K562 (cell line): ENCODE measurements around the gene DBNL. TPM values are rescaled to one million over a fixed set of nuclear protein-coding genes. Genes with fewer than 3 reads are reported as not detected.

Source experiments
- ATAC-seq: fragments of 200-7000 bp; cut with Tn5 transposase; 3 replicates; pipeline ENCODE4 v1.9.1; 2020; ENCODE audit warnings: moderate library complexity
- BruUV-seq: library from RNA; stranded (reverse); fragments of 400-500 nt; replicated peaks from 2 replicates; lab custom pipeline; 2021; lab: Mats Ljungman, UMichigan
- CTCF ChIA-PET: fragments of 300-600 bp; formaldehyde crosslinking; extraction: SDS; loops from one replicate; lab custom pipeline; 2021; ENCODE audit warnings: low intra/inter-chr PET ratio; lab: Yijun Ruan, JAX
- POLR2A ChIA-PET: fragments of 300-600, 350-650 bp; sonication (Branson Sonifier 250); formaldehyde crosslinking; extraction: SDS; loops from one replicate; lab custom pipeline; 2021; ENCODE audit warnings: antibody characterized with exemption, inconsistent platforms; lab: Yijun Ruan, JAX
- DNase-seq, 4 experiments: peaks; one replicate each; pipeline versions ENCODE4 v3.0.0 to v3.0.0-alpha.2; 2011 to 2018; ENCODE audit warnings: low spot score in 3 of 4, mixed read lengths in 3 of 4; ENCODE audit errors: extremely low read depth in 1 of 4
- FAIRE-seq: peaks from 2 replicates; lab custom pipeline; 2011; peaks lifted over from hg19 to GRCh38; lab: Jason Lieb, UNC
- H2AFZ ChIP-seq: 2 replicates; pipeline ENCODE4 v1.6.0; 2011; ENCODE audit warnings: low read depth, low read length, control low read depth, inconsistent platforms
- H3K27ac ChIP-seq: fragments of 200-600 bp; 3 replicates; pipeline ENCODE4 v1.8.0; 2011; ENCODE audit warnings: low read depth, mild to moderate bottlenecking, control low read depth, inconsistent platforms, low read length, moderate library complexity, mixed read lengths; ENCODE audit errors: extremely low read depth
- H3K27me3 ChIP-seq, 2 experiments: fragments of 300-600 bp in 1 of 2; 2 replicates in 1 of 2; 3 replicates in 1 of 2; pipeline versions ENCODE4 v1.6.0 to v1.8.0; 2011; ENCODE audit warnings: inconsistent platforms in 2 of 2, low read length in 2 of 2, mild to moderate bottlenecking in 1 of 2, mixed read lengths in 1 of 2, moderate library complexity in 1 of 2; ENCODE audit not compliant: control insufficient read depth in 2 of 2, insufficient read depth in 2 of 2
- H3K36me3 ChIP-seq: fragments of 300-600 bp; 3 replicates; pipeline ENCODE4 v1.8.0; 2011; ENCODE audit warnings: mild to moderate bottlenecking, low read length, inconsistent platforms; ENCODE audit not compliant: control insufficient read depth, insufficient read depth
- H3K4me1 ChIP-seq, 2 experiments: fragments of 200-600 bp in 1 of 2; replicated peaks in 1 of 2; 2 replicates in 1 of 2; 3 replicates in 1 of 2; pipeline versions ENCODE4 v1.5.1 to v1.8.0; 2011; ENCODE audit warnings: inconsistent platforms in 2 of 2, low read length in 2 of 2, mild to moderate bottlenecking in 1 of 2, mixed read lengths in 1 of 2, moderate library complexity in 1 of 2; ENCODE audit not compliant: control insufficient read depth in 2 of 2, insufficient read depth in 2 of 2
- H3K4me2 ChIP-seq: 2 replicates; pipeline ENCODE4 v1.6.1; 2011; ENCODE audit warnings: low read length, control low read depth, inconsistent platforms, mixed read lengths; ENCODE audit not compliant: insufficient read depth
- H3K4me3 ChIP-seq: fragments of 200-600 bp; sonication (generic), shearing (Covaris generic); 2 replicates; pipeline ENCODE4 v1.5.1; 2016; ENCODE audit warnings: control low read depth, inconsistent platforms
- H3K79me2 ChIP-seq: fragments of 200-600 bp; 3 replicates; pipeline ENCODE4 v1.8.0; 2011; ENCODE audit warnings: low read length, inconsistent platforms; ENCODE audit not compliant: control insufficient read depth, insufficient read depth
- H3K9ac ChIP-seq, 2 experiments: 2 replicates each; pipeline versions ENCODE4 v1.6.0 to v1.6.1; 2011; ENCODE audit warnings: low read depth in 2 of 2, low read length in 2 of 2, control low read depth in 1 of 2, inconsistent platforms in 1 of 2, mild to moderate bottlenecking in 1 of 2, mixed read lengths in 1 of 2; ENCODE audit not compliant: insufficient read depth in 1 of 2
- H3K9me1 ChIP-seq: one replicate; pipeline ENCODE4 v1.6.0; 2011; ENCODE audit warnings: inconsistent platforms, mild to moderate bottlenecking, low read length, moderate library complexity; ENCODE audit not compliant: control insufficient read depth, insufficient read depth
- H3K9me3 ChIP-seq: replicated peaks from 2 replicates; pipeline ENCODE4 v1.5.1; 2011; ENCODE audit warnings: low read depth, low read length, inconsistent platforms; ENCODE audit not compliant: control insufficient read depth, insufficient read depth
- H4K20me1 ChIP-seq: replicated peaks from 2 replicates; pipeline ENCODE4 v1.6.1; 2011; ENCODE audit warnings: low read length, inconsistent platforms, mixed read lengths; ENCODE audit not compliant: control insufficient read depth, insufficient read depth
- CSDE1 ChIP-seq, 2 experiments: fragments of 450-650 bp; IDR thresholded peaks; 2 replicates each; pipeline ENCODE4 v1.6.1; 2016; ENCODE audit warnings: mild to moderate bottlenecking in 1 of 2
- FOXK1 ChIP-seq: sonication (generic); formaldehyde crosslinking; IDR thresholded peaks from 2 replicates; pipeline ENCODE4 v1.8.0; 2022; ENCODE audit warnings: missing genetic modification reagents, mild to moderate bottlenecking, borderline replicate concordance
- ILK ChIP-seq: fragments of 450-650 bp; IDR thresholded peaks from 2 replicates; pipeline ENCODE4 v1.6.1; 2016; ENCODE audit warnings: missing genetic modification characterization, low read depth, mild to moderate bottlenecking, missing compliant biosample characterization, moderate library complexity, borderline replicate concordance
- MEF2D ChIP-seq: conservative IDR thresholded peaks from 2 replicates; pipeline ENCODE4 v1.6.1; 2016; ENCODE audit warnings: low read depth, missing genetic modification characterization, missing compliant biosample characterization
- RCOR1 ChIP-seq, 2 experiments: IDR thresholded peaks; 2 replicates each; pipeline ENCODE4 v1.6.1; 2012; ENCODE audit warnings: low read depth in 2 of 2, low read length in 2 of 2, borderline replicate concordance in 1 of 2, improper control_type of control experiment in 1 of 2
- SMARCB1 ChIP-seq: IDR thresholded peaks from 2 replicates; pipeline ENCODE4 v1.6.1; 2011; ENCODE audit warnings: improper control_type of control experiment, low read depth; ENCODE audit not compliant: insufficient read length
- ZKSCAN3 ChIP-seq: fragments of 250-450 bp; sonication (Bioruptor Pico); IDR thresholded peaks from 2 replicates; pipeline ENCODE4 v1.4.0; 2020
- ZNF324 ChIP-seq: fragments of 250-450 bp; sonication (Bioruptor Pico); IDR thresholded peaks from 2 replicates; pipeline ENCODE4 v1.4.0; 2020; ENCODE audit warnings: mild to moderate bottlenecking
- ZNF408 ChIP-seq: fragments of 250-450 bp; sonication (Bioruptor Pico); IDR thresholded peaks from 2 replicates; pipeline ENCODE4 v1.4.0; 2020; ENCODE audit warnings: low read depth, mild to moderate bottlenecking, moderate library complexity
- WGBS: fragments of 100-300 bp; shearing (Covaris generic); methylation state at CpG from one replicate; pipeline ENCODE4 v1.1.6; 2016; ENCODE audit warnings: low coverage, mixed read lengths; ENCODE audit not compliant: insufficient coverage; ENCODE audit errors: missing lambda C conversion rate; 5-methylcytosine and 5-hydroxymethylcytosine counted together
- in situ Hi-C: fragments of 300-500 bp; cut with MboI; formaldehyde crosslinking; loops from 4 replicates; pipeline ENCODE4 v1.15.0; 2018; ENCODE audit warnings: inconsistent platforms, mixed read lengths
- intact Hi-C: fragments of 100-400 bp; cut with micrococcal nuclease; formaldehyde crosslinking; loops from 2 replicates; pipeline ENCODE4 v1.14.2; 2022
- polyA plus RNA-seq, 8 experiments: library from polyadenylated mRNA; depleted of rRNA in 4 of 8; stranded (reverse) in 5 of 8; unstranded in 3 of 8; fragments of >200 nt; fragmentation: Nextera tagmentation in 2 of 8; fragmentation: Illumina TruSeq in 1 of 8; extraction: Ambion mirVana in 2 of 8; extraction: Trizol in 1 of 8; gene quantifications; 2 replicates each; pipeline versions ENCODE4 v1.2.1 to v1.2.3, GENCODE V29; 2011 to 2014; ENCODE audit warnings: inconsistent platforms in 1 of 8, missing spikeins in 1 of 8
- total RNA-seq, 7 experiments: library from RNA; depleted of rRNA in 6 of 7; stranded (reverse); fragments of >200 nt in 6 of 7; fragmentation: Illumina TruSeq in 2 of 7; extraction: Trizol in 2 of 7; gene quantifications; 2 replicates each; pipeline versions ENCODE4 v1.2.1 to v1.2.3, GENCODE V29; 2011 to 2021; ENCODE audit warnings: low replicate concordance in 1 of 7
- TF ChIP-seq, protein P1 (sequence below): fragments of 450-650 bp; formaldehyde crosslinking; IDR thresholded peaks from 2 replicates; pipeline ENCODE4 v1.4.0; 2020; ENCODE audit warnings: mild to moderate bottlenecking, moderate library complexity

Gene DBNL
- total and polyA plus RNA-seq, 9 of the 15 experiments (the other 6 are each of a cell fraction or from before 2014, with no cell fraction given) = 1.9 to 65.1 (median 38.9) TPM

DNA sequence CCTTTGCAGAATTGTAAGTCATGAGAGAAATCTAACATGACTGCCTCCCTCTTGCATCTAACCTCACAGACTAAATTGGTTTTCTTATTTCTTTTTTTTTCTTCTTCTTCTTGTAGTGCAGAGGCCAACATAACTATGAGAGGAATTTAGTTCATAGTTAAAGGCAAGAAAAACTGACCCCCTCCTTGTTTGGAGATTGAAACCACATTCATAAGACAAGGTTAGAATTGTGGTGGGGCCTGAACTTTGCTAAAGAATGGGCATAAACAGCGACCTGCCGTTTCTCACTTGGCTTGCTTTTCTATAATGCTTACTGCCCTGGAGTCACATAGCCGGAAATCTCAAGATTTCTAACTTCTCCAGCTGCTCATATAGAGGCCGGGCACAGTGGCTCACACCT lies 40.2 kb downstream of the DBNL start:
- FAIRE-seq (no peak), ATAC-seq (no peak), DNase-seq (no peak)
- Histone ChIP-seq H3K4me2 (no peak overlapping the region), H3K4me1 (peaks cover 9 to 36% of the 10 kb centered on the region in 2 experiments; a peak in 4 of 5 replicates), H3K9me3 (no peaks in the 10 kb centered on the region), H3K27ac (no peak overlapping the region), H3K9ac (no peak overlapping the region), H2AFZ (no peak overlapping the region), H3K79me2 (no peaks in the 10 kb centered on the region), H3K36me3 (peaks cover 4% of the 10 kb centered on the region; the same call in 1 of the 3 replicates), H4K20me1 (peaks cover 10% of the 10 kb centered on the region), H3K9me1 (no peaks in the 10 kb centered on the region), H3K4me3 (no peak overlapping the region), H3K27me3 (no peaks in the 10 kb centered on the region)
- POLR2A ChIA-PET = no interaction called here
- intact Hi-C loops (no loop called here), in situ Hi-C loops (no loop called here)
- BruUV-seq = no TSS peak
- 44% methylated on average over 4 of the region's 4 CpGs for WGBS
- CTCF ChIA-PET = no interaction called here
- TF ChIP-seq FOXK1 (CRISPR knock-in tag) = no peak
- TF ChIP-seq RCOR1 (IDR thresholded peaks at IDR 0.05; ENCODE audit: borderline replicate concordance in 1 of 2, low read depth in 2 of 2, low read length in 2 of 2) = no peak
- TF ChIP-seq ZNF408 (CRISPR knock-in tag) = no peak
- TF ChIP-seq ILK = no peak
- TF ChIP-seq MEF2D (tag) = no peak
- no peak for TF ChIP-seq ZKSCAN3 (CRISPR knock-in tag)
- TF ChIP-seq, protein P1, sequence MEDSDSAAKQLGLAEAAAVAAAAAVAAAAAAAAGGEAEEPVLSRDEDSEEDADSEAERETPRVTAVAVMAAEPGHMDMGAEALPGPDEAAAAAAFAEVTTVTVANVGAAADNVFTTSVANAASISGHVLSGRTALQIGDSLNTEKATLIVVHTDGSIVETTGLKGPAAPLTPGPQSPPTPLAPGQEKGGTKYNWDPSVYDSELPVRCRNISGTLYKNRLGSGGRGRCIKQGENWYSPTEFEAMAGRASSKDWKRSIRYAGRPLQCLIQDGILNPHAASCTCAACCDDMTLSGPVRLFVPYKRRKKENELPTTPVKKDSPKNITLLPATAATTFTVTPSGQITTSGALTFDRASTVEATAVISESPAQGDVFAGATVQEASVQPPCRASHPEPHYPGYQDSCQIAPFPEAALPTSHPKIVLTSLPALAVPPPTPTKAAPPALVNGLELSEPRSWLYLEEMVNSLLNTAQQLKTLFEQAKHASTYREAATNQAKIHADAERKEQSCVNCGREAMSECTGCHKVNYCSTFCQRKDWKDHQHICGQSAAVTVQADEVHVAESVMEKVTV (CRISPR knock-in tag) = no peak
- no peak for TF ChIP-seq SMARCB1
- TF ChIP-seq CSDE1 (IDR thresholded peaks at IDR 0.05) = no peak
- no peak for TF ChIP-seq ZNF324 (CRISPR knock-in tag)
